Stimulated activated CD8-positive, alpha-beta memory T cell treated with anti-CD3 and anti-CD28 coated beads, Interleukin-12 subunit alpha, Interleukin-12 subunit beta, amount 100 ng/mL, for 24 hours (primary cell): ENCODE results near the gene PCSK1N.
"Not testable (repeated sequence)": the region's sequence is repeated elsewhere in the genome, so short reads cannot be mapped to it uniquely, and the experiment has no call there.

ENCODE experiments used
- DNase-seq: peaks from one replicate; pipeline ENCODE4 v3.0.0-alpha.2; 2020; ENCODE audit errors: extremely low read depth

The PCSK1N gene

DNA sequence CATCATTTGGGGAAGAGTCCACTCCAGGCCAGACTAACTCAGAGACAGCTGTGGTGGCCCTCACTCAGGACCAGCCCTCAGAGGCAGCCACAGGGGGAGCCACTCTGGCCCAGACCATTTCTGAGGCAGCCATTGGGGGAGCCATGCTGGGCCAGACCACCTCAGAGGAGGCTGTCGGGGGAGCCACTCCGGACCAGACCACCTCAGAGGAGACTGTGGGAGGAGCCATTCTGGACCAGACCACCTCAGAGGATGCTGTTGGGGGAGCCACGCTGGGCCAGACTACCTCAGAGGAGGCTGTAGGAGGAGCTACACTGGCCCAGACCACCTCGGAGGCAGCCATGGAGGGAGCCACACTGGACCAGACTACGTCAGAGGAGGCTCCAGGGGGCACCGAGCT lies 12.4 kb downstream of the PCSK1N start:
- no peak for DNase-seq

DNA sequence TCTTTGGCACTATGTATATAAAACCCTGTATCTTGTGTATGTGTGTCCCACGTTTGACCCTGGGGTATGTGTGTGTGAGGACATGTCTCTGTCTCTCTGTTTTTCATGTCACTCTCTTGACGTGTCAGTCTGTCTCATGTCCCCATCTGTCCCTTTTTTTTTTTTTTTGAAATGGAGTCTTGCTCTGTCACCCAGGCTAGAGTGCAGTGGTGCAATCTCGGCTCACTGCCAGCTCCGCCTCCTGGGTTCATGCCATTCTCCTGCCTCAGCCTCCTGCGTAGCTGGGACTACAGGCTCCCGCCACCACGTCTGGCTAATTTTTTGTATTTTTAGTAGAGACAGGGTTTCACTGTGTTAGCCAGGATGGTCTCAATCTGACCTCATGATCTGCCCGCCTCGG lies 16.0 kb downstream of the PCSK1N start:
- not testable (repeated sequence) for DNase-seq

GRCh38 chrX:48818866-48819265 lies 16.5 kb downstream of the PCSK1N start:
- DNase-seq = no peak

DNA sequence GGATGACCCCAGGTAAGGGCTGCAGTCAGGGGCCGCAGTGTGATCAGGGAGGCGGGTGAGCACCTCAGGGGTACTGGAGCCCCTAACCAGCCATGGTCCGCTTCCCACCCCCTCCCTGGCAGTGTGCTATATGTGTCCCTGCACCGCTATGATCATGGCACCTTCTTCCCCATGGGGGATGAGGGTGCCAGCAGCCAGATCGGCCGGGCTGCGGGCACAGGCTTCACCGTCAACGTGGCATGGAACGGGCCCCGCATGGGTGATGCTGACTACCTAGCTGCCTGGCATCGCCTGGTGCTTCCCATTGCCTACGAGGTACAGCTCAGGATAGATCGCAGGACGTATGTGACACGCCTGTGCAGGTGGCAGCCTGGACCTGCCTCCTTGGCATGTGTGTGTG lies 17.3 kb downstream of the PCSK1N start:
- DNase-seq = no peak

DNA sequence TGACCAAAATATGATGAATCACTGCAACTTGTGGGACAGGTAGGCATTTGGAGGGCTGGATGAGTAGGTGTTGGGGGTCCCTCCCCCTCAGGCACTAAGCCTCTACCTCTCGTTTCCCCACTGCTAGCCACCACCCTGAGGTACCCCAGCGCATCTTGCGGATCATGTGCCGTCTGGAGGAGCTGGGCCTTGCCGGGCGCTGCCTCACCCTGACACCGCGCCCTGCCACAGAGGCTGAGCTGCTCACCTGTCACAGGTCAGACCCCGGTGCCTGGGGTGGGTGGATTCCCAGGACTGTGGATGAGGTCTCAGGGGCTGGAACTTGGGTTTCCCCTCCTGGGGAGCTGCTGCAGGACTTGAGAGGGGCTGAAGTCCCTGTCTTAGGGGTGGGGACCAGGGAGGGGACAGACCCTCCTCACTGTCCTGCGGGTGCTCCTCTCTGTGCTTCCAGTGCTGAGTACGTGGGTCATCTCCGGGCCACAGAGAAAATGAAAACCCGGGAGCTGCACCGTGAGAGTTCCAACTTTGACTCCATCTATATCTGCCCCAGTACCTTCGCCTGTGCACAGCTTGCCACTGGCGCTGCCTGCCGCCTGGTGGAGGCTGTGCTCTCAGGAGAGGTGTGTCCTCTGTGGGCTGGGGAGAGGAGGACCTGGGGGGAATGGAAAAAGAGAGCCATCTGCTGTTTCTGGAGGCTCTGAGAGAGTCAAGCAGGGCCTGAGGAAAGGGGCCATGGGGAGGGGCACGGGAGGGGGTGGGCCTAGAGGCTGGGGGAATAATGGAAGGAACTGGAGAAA lies 19.2 kb downstream of the PCSK1N start:
- DNase-seq = no peak

DNA sequence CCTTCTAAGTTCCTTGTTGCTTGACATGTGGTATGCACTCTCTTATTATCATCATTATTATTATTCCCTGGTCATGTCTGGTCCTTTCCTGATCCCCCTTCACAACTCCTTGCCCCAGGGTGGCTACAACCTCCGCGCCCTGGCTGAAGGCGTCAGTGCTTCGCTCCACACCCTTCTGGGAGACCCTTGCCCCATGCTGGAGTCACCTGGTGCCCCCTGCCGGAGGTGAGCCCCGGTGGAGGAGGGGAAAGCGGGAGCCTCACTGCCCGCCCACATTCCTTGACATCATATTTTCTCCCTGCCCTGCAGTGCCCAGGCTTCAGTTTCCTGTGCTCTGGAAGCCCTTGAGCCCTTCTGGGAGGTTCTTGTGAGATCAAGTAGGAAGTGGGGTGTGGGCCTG lies 20.1 kb downstream of the PCSK1N start:
- DNase-seq = no peak

- DNase-seq = no peak
Measured at GRCh38 chrX:48814722-48815121, 20.7 kb downstream of the PCSK1N start.

GRCh38 chrX:48813644-48814043 lies 21.8 kb downstream of the PCSK1N start:
- no peak for DNase-seq

DNA sequence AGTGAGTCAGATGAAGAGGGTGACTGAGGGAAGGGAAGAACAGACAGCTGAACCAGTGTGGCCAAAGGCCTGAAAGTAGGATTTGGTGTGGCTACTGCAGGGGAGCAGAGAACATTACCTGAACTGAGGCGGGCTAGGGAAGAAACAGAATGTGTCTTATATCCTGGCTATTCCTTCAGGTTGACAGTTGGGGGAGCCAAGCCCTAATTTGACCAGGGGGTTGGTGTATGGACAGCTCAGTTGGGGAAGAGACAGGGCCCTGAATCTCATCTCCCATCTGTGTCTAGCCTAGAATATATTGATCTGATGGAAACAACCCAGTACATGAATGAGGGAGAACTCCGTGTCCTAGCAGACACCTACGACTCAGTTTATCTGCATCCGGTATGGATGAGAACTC lies 29.3 kb downstream of the PCSK1N start:
- no peak for DNase-seq

GRCh38 chrX:48802905-48803200 lies 32.6 kb downstream of the PCSK1N start:
- no peak for DNase-seq

DNA sequence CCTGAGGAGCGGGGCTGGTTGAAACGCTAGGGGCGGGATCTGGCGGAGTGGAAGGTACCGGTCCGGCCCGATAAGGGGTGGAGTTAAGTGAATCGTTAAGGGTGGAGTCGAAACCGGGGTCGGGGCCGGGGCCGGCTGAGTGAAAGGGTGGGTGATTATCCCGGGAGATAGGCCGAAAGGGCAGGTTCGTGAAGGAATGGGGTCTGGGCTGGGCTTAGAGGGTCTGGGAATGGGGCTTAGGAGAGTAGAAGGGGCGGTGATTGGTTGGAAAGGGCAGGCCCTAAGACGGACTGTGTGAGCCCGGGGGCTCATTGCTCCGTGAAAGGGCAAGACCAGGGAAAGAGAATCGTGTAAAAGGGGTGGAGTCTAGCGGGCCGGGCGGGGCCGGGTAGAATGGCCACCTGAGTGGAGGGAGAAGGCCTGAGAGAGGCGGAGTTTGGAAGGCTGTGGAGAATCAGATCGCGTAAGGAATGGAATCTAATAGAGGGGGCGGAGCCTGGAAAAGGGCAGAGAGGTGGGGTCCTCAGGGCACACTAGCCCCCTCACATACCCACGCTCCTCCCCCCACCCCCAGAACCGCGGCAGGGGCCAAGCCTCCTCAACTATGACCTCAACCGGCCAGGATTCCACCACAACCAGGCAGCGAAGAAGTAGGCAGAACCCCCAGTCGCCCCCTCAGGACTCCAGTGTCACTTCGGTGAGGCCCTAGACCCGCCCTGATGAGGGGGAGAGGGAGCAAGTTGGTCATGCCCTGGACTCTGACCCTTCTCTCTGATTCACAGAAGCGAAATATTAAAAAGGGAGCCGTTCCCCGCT lies 33.1 kb downstream of the PCSK1N start:
- peak; percentile 28 for DNase-seq

- DNase-seq = peak; percentile 85
Measured at GRCh38 chrX:48801280-48802088, 33.9 kb downstream of the PCSK1N start, which contains the start of gene HDAC6. HDAC6 (plus strand) TSS chrX:48802067; CDS start chrX:48802693, 626 bp downstream.

DNA sequence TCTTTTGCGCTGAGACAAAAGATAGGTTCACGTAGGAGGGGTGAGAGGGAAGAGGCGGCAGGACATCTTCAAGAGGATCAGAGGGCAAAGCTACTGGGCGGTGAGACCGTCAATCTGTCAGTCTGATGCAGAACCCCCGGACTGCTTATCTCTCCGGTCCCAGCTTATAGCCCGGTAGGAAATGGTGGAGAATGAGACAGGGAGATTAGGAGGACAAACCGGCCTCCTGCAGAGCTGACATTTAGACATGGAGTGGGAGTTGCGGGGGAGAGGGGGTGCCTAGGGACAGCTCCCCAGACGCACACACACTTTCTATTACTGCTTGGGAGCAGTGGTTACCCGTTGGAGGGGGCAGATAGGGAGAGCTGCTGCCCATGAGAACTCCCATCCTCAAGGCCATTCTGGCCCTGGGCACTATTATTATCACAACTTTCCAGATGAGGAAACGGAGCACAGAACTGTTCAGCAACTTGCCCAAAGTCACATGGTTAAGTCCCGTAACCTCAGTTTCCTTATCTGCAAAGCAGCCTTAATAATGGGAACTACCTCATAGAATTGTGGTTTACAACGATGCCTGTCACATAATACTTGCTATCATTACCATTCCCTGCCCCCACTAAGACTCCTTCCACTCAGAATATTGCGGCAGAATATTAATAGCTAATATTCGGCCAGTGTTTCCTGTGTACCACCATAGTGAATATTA lies 34.7 kb downstream of the PCSK1N start:
- DNase-seq = no peak

GRCh38 chrX:48798318-48798717 lies 37.1 kb downstream of the PCSK1N start:
- DNase-seq = no peak

DNA sequence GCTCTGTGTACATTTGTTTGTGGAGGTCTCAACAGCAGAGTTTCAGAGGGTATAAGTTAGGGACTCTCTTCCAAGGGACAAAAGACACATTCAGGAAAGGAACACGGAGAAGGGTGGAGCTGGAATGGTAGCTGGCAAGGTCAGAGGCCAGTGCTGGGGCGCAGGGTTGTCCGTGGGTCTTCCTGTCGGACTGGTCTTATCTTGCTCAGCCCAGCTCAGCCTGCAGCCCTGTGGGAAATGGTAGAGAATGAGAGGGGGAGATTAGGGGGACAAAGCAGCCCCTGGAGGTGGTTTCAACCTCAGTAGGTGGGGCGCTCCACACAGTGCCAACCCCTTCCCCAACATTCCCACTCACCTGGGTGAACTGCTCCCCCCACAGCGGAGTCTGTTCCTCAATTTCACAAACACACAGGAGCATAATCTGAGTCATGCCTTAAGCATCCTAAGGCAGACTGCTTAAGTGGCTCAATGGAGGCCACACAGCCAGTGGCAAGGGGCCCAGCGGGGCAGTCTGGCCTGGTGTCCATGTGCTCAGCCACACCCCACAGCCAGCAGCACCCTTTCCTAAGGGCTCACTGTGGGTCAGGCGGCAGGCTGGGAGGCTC lies 40.4 kb downstream of the PCSK1N start:
- no peak for DNase-seq

- DNase-seq = no peak
Measured at GRCh38 chrX:48794340-48794910, 41.0 kb downstream of the PCSK1N start.

GRCh38 chrX:48793935-48794334 lies 41.5 kb downstream of the PCSK1N start:
- DNase-seq = no peak

DNA sequence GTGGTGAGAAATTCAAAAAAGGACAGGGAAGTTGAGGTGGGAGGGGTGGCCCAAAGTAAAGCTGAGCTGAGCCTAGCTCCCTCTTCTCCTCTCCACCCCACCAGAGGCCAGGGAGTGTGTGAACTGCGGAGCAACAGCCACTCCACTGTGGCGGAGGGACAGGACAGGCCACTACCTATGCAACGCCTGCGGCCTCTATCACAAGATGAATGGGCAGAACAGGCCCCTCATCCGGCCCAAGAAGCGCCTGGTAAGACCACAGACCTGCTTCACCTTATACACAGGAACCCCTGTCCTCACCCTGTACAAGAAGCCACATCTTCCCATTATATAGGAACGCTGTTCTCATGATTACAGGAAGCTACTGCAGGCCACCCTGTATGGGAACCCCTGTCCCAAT lies 43.2 kb downstream of the PCSK1N start:
- DNase-seq = no peak

DNA sequence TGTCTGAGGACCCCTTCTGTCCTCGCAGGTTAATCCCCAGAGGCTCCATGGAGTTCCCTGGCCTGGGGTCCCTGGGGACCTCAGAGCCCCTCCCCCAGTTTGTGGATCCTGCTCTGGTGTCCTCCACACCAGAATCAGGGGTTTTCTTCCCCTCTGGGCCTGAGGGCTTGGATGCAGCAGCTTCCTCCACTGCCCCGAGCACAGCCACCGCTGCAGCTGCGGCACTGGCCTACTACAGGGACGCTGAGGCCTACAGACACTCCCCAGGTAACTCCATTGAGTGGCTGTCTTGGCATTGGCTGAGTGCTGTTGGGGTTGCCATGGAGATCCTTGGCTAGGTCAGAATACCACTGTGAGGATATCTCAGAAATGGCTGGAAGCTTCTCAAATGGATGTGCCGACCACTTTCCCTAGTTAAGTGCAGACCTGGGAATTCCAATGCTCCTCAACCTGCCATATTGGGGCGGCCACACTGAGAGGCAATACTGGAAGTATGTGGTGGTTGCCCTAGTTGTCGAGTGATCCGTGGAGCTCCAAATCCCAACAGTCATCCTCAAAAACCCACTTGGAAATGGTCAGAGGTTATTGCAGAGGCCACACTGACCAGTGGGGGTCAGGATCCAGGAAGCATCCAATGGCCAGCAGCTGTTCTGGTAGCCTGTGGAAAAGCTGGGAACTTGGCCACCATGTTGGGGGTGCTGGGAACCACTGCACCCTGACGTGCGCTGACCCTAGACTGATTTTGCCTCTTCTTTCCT lies 44.2 kb downstream of the PCSK1N start:
- no peak for DNase-seq

DNA sequence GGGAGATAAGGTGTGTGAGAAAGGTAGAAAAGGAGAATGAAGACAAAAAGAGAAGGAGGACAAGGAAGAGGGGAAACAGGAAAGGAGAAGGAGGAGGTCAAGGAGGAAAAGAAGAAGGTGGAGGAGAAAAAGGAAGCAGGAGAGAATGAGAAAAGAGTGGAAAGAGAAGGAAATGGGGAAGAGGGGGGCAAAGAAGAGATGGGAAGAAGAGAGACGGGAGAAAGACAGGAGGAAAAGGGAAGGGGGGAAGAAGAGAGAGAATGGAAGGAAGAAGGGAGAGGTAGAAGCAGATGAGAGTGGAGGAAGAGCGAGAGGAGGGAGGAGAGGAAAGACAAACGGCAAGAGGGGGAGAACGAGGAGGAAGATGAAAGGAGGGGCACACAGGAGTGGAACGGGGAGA lies 44.9 kb downstream of the PCSK1N start:
- no peak for DNase-seq
